Trophoblast cell (in vitro differentiated cells and primary cell): Measurements from ENCODE around the gene TBC1D7.

Source experiments
- DNase-seq, 2 donors: peaks; one replicate each; pipeline ENCODE4 v3.0.0-alpha.2; 2016
- H2AFZ ChIP-seq: 2 replicates; pipeline ENCODE4 v1.6.1; 2013; ENCODE audit warnings: low read length, moderate library complexity, mild to moderate bottlenecking; ENCODE audit not compliant: insufficient read depth, poor library complexity
- H2AK5ac ChIP-seq: 2 replicates; pipeline ENCODE4 v1.6.1; 2013; ENCODE audit warnings: mild to moderate bottlenecking, low read length
- H2BK120ac ChIP-seq: 2 replicates; pipeline ENCODE4 v1.6.1; 2013; ENCODE audit warnings: low read length, mild to moderate bottlenecking, moderate library complexity; ENCODE audit not compliant: insufficient read depth, poor library complexity
- H2BK12ac ChIP-seq: 2 replicates; pipeline ENCODE4 v1.6.1; 2013; ENCODE audit warnings: mild to moderate bottlenecking, low read length, moderate library complexity
- H2BK5ac ChIP-seq: 2 replicates; pipeline ENCODE4 v1.6.1; 2013; ENCODE audit warnings: low read length, low read depth, moderate library complexity, mild to moderate bottlenecking; ENCODE audit not compliant: poor library complexity
- H3K14ac ChIP-seq: 2 replicates; pipeline ENCODE4 v1.6.1; 2013; ENCODE audit warnings: mild to moderate bottlenecking, low read length
- H3K18ac ChIP-seq: 2 replicates; pipeline ENCODE4 v1.6.1; 2013; ENCODE audit warnings: mild to moderate bottlenecking, low read length
- H3K23ac ChIP-seq: 2 replicates; pipeline ENCODE4 v1.6.1; 2013; ENCODE audit warnings: low read length
- H3K27ac ChIP-seq: 2 replicates; pipeline ENCODE4 v1.5.1; 2013; ENCODE audit warnings: low read depth, mild to moderate bottlenecking, inconsistent platforms, low read length, moderate library complexity
- H3K27me3 ChIP-seq: 2 replicates; pipeline ENCODE4 v1.6.1; 2013; ENCODE audit warnings: inconsistent platforms, mild to moderate bottlenecking, low read length, moderate library complexity; ENCODE audit not compliant: insufficient read depth
- H3K36me3 ChIP-seq, 2 experiments: 1 replicate in 1 of 2; 2 replicates in 1 of 2; pipeline ENCODE4 v1.6.1; 2013; ENCODE audit warnings: low read length in 2 of 2, mild to moderate bottlenecking in 2 of 2, moderate library complexity in 1 of 2; ENCODE audit not compliant: insufficient read depth in 2 of 2, control insufficient read depth in 1 of 2
- H3K4ac ChIP-seq: 2 replicates; pipeline ENCODE4 v1.6.1; 2013; ENCODE audit warnings: low read depth, mild to moderate bottlenecking, low read length, moderate library complexity
- H3K4me1 ChIP-seq, 2 experiments: 1 replicate in 1 of 2; 2 replicates in 1 of 2; pipeline ENCODE4 v1.6.1; 2013; ENCODE audit warnings: low read length in 2 of 2, mild to moderate bottlenecking in 2 of 2, moderate library complexity in 1 of 2; ENCODE audit not compliant: insufficient read depth in 2 of 2, control insufficient read depth in 1 of 2
- H3K4me2 ChIP-seq: 2 replicates; pipeline ENCODE4 v1.6.1; 2013; ENCODE audit warnings: inconsistent platforms, mild to moderate bottlenecking, low read length, moderate library complexity
- H3K4me3 ChIP-seq: 2 replicates; pipeline ENCODE4 v1.5.1; 2013; ENCODE audit warnings: mild to moderate bottlenecking, low read depth, low read length, inconsistent platforms
- H3K79me1 ChIP-seq: one replicate; pipeline ENCODE4 v1.6.1; 2013; ENCODE audit warnings: low read length
- H3K79me2 ChIP-seq: 2 replicates; pipeline ENCODE4 v1.6.1; 2013; ENCODE audit warnings: low read length, mild to moderate bottlenecking; ENCODE audit not compliant: control insufficient read depth, insufficient read depth, poor library complexity
- H3K9ac ChIP-seq: 2 replicates; pipeline ENCODE4 v1.6.1; 2013; ENCODE audit warnings: mild to moderate bottlenecking, low read length
- H3K9me3 ChIP-seq: 2 replicates; pipeline ENCODE4 v1.6.1; 2013; ENCODE audit warnings: low read depth, mild to moderate bottlenecking, control low read depth, inconsistent platforms, low read length; ENCODE audit not compliant: insufficient read depth
- H4K12ac ChIP-seq: 2 replicates; pipeline ENCODE4 v1.6.1; 2013; ENCODE audit warnings: low read depth, mild to moderate bottlenecking, low read length, moderate library complexity
- H4K8ac ChIP-seq: 2 replicates; pipeline ENCODE4 v1.6.1; 2013; ENCODE audit warnings: low read depth, mild to moderate bottlenecking, low read length, moderate library complexity
- H4K91ac ChIP-seq: one replicate; pipeline ENCODE4 v1.6.1; 2013; ENCODE audit warnings: low read depth, mild to moderate bottlenecking, low read length, moderate library complexity
- WGBS: extraction: QIAGEN DNeasy Blood & Tissue Kit; methylation state at CpG from one replicate; pipeline ENCODE4 v1.1.7; 2013; ENCODE audit warnings: missing lambda C conversion rate; ENCODE audit not compliant: insufficient read length, insufficient coverage; ENCODE audit errors: extremely low coverage; 5-methylcytosine and 5-hydroxymethylcytosine counted together

Gene TBC1D7

GRCh38 chr6:13280254-13280653 is 48.1 kb downstream of the TBC1D7 start:
- Histone ChIP-seq H2BK12ac (no peak overlapping the region), H2BK5ac (no peak overlapping the region), H3K4ac (no peak overlapping the region), H3K14ac (no peak overlapping the region), H3K23ac (no peak overlapping the region), H2BK120ac (no peak overlapping the region), H2AK5ac (no peak overlapping the region), H3K4me2 (no peak overlapping the region), H3K79me2 (no peaks in the 10 kb centered on the region), H2AFZ (no peak overlapping the region), H4K8ac (no peak overlapping the region), H3K27ac (no peak overlapping the region), H3K9ac (no peak overlapping the region), H3K79me1 (no peaks in the 10 kb centered on the region), H3K4me1 (peaks cover 2 to 3% of the 10 kb centered on the region in 2 experiments), H3K18ac (no peak overlapping the region), H3K4me3 (no peak overlapping the region), H4K12ac (no peak overlapping the region), H4K91ac (no peak overlapping the region), H3K9me3 (peaks cover 1% of the 10 kb centered on the region), H3K27me3 (no peaks in the 10 kb centered on the region), H3K36me3 (peaks cover 2 to 4% of the 10 kb centered on the region in 2 experiments)
- WGBS, result no CpG with 5 or more reads among the region's 4 CpGs
- DNase-seq, result no peak

GRCh38 chr6:13278991-13279390 is 49.3 kb downstream of the TBC1D7 start:
- H3K27ac ChIP-seq, result no peak overlapping the region
- WGBS, result no CpG with 5 or more reads among the region's 4 CpGs

DNA sequence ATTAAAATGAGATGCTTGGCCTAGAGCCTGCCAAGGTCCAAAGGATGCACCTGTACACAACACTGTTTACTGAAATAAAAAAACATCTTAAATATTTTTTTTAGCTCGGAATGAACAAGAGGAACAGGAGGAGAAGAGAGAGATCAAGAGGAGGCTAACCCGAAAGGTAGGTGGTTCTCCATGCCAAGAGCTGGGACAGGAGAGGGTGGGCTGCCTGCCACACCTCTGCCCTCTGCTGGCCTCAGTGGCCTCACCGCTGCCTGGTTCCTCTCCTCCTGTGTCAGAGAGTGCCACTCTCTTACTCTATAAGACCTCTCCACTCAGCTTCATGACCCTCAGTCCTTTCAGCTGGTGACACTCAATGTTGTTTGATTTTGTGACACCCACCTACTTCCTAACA is 50.2 kb downstream of the TBC1D7 start:
- Histone ChIP-seq H3K9ac (no peak overlapping the region), H2AK5ac (no peak overlapping the region), H3K79me2 (no peaks in the 10 kb centered on the region), H2BK120ac (no peak overlapping the region), H3K14ac (no peak overlapping the region), H3K4ac (no peak overlapping the region), H2AFZ (no peak overlapping the region), H2BK5ac (no peak overlapping the region), H3K27ac (no peak overlapping the region), H3K79me1 (peaks cover 2% of the 10 kb centered on the region), H4K12ac (no peak overlapping the region), H4K91ac (no peak overlapping the region), H3K4me2 (no peak overlapping the region), H3K18ac (no peak overlapping the region), H3K23ac (no peak overlapping the region), H3K4me3 (no peak overlapping the region), H2BK12ac (no peak overlapping the region), H3K36me3 (peaks cover 0 to 2% of the 10 kb centered on the region in 2 experiments), H3K4me1 (peaks cover 9% of the 10 kb centered on the region in 2 experiments), H4K8ac (no peak overlapping the region), H3K9me3 (no peaks in the 10 kb centered on the region), H3K27me3 (no peaks in the 10 kb centered on the region)
- no CpG with 5 or more reads among the region's 3 CpGs for WGBS
- DNase-seq, result no peak

More at GRCh38 chr6:13278991-13279390, 49.3 kb downstream of the TBC1D7 start:
- Histone ChIP-seq H3K23ac (no peak overlapping the region), H3K36me3 (peaks cover 2 to 4% of the 10 kb centered on the region in 2 experiments), H3K9ac (no peak overlapping the region), H2BK120ac (no peak overlapping the region), H3K79me1 (peaks cover 2% of the 10 kb centered on the region), H2BK5ac (no peak overlapping the region), H3K79me2 (no peaks in the 10 kb centered on the region), H4K12ac (no peak overlapping the region), H3K9me3 (peaks cover 1% of the 10 kb centered on the region), H3K18ac (no peak overlapping the region), H3K4ac (no peak overlapping the region), H3K14ac (no peak overlapping the region), H3K4me1 (peaks cover 6 to 7% of the 10 kb centered on the region in 2 experiments), H4K8ac (no peak overlapping the region), H2BK12ac (no peak overlapping the region), H3K27me3 (no peaks in the 10 kb centered on the region), H4K91ac (no peak overlapping the region), H2AFZ (no peak overlapping the region), H3K4me3 (no peak overlapping the region), H2AK5ac (no peak overlapping the region), H3K4me2 (no peak overlapping the region)
- DNase-seq, result no peak

GRCh38 chr6:13277231-13277630 is 51.1 kb downstream of the TBC1D7 start:
- Histone ChIP-seq H3K27ac (no peak overlapping the region), H3K14ac (no peak overlapping the region), H4K12ac (no peak overlapping the region), H3K23ac (no peak overlapping the region), H3K9ac (no peak overlapping the region), H4K91ac (no peak overlapping the region), H2AK5ac (no peak overlapping the region), H2BK120ac (no peak overlapping the region), H3K4ac (no peak overlapping the region), H3K9me3 (no peaks in the 10 kb centered on the region), H3K4me3 (no peak overlapping the region), H3K79me1 (peaks cover 2% of the 10 kb centered on the region), H3K18ac (no peak overlapping the region), H2AFZ (no peak overlapping the region), H4K8ac (no peak overlapping the region), H3K79me2 (no peaks in the 10 kb centered on the region), H3K27me3 (no peaks in the 10 kb centered on the region), H3K4me2 (no peak overlapping the region), H2BK5ac (no peak overlapping the region), H3K36me3 (peaks cover 0 to 2% of the 10 kb centered on the region in 2 experiments), H3K4me1 (peaks cover 14% of the 10 kb centered on the region in 2 experiments), H2BK12ac (no peak overlapping the region)
- no peak for DNase-seq
- no CpG with 5 or more reads among the region's 2 CpGs for WGBS
